HepG2 (cell line): ENCODE results near the gene RNF213. TPM values are rescaled to one million over a fixed set of nuclear protein-coding genes. Genes with fewer than 3 reads are reported as not detected.
A peak's percentile ranks its signal among the peaks of the same experiment; 100 is the strongest.

Source experiments
- DPF2 ChIP-seq: sonication (generic); formaldehyde crosslinking; IDR thresholded peaks from 2 replicates; pipeline ENCODE4 v1.4.0; 2020; ENCODE audit warnings: mild to moderate bottlenecking, low read depth, missing genetic modification reagents, borderline replicate concordance
- ETV6 ChIP-seq: sonication (generic); formaldehyde crosslinking; conservative IDR thresholded peaks from 2 replicates; pipeline ENCODE4 v1.4.0; 2020; ENCODE audit warnings: missing genetic modification reagents
- MIXL1 ChIP-seq: IDR thresholded peaks from 2 replicates; pipeline ENCODE4 v1.6.1; 2016
- NAIF1 ChIP-seq: sonication (generic); formaldehyde crosslinking; IDR thresholded peaks from 2 replicates; pipeline ENCODE4 v1.5.0; 2020; ENCODE audit warnings: mild to moderate bottlenecking, missing genetic modification reagents, borderline replicate concordance
- NFATC3 ChIP-seq: sonication (generic); formaldehyde crosslinking; IDR thresholded peaks from 2 replicates; pipeline ENCODE4 v1.5.1; 2020; ENCODE audit warnings: mild to moderate bottlenecking, missing genetic modification reagents
- NFIC ChIP-seq: IDR thresholded peaks from 2 replicates; pipeline ENCODE4 v1.6.1; 2012; ENCODE audit warnings: mild to moderate bottlenecking, low read length, inconsistent platforms
- NFYB ChIP-seq: sonication (generic); formaldehyde crosslinking; IDR thresholded peaks from 2 replicates; pipeline ENCODE4 v1.4.0; 2020; ENCODE audit warnings: missing genetic modification reagents
- PAF1 ChIP-seq: IDR thresholded peaks from 2 replicates; pipeline ENCODE4 v1.6.1; 2016; ENCODE audit warnings: missing genetic modification reagents, missing compliant biosample characterization
- RBFOX2 ChIP-seq: fragments of 200-400 bp; formaldehyde crosslinking; IDR thresholded peaks from 2 replicates; pipeline ENCODE4 v1.6.1; 2017; ENCODE audit warnings: low read depth, mild to moderate bottlenecking, low read length
- RBM22 ChIP-seq: fragments of 200-400 bp; formaldehyde crosslinking; optimal IDR thresholded peaks from 2 replicates; pipeline ENCODE3; 2017; ENCODE audit warnings: mild to moderate bottlenecking, low read length, moderate library complexity
- RBM39 ChIP-seq: fragments of 200-400 bp; formaldehyde crosslinking; IDR thresholded peaks from one replicate; pipeline ENCODE4 v1.6.1; 2018; ENCODE audit warnings: antibody characterized with exemption, mild to moderate bottlenecking, low read depth, low read length; ENCODE audit not compliant: poor library complexity, severe bottlenecking
- SP4 ChIP-seq: sonication (generic); formaldehyde crosslinking; IDR thresholded peaks from 2 replicates; pipeline ENCODE4 v1.8.1; 2023; ENCODE audit warnings: mild to moderate bottlenecking, missing genetic modification reagents
- ZFP36 ChIP-seq: fragments of 150-350 bp; IDR thresholded peaks from 2 replicates; pipeline ENCODE4 v1.6.1; 2018; ENCODE audit warnings: borderline replicate concordance, low read length, low read depth; ENCODE audit not compliant: partially characterized antibody
- ZNF44 ChIP-seq: sonication (generic); formaldehyde crosslinking; IDR thresholded peaks from 2 replicates; pipeline ENCODE4 v1.5.1; 2020; ENCODE audit warnings: mild to moderate bottlenecking, missing genetic modification reagents
- ZNF598 ChIP-seq: sonication (generic); formaldehyde crosslinking; IDR thresholded peaks from 2 replicates; pipeline ENCODE4 v1.5.1; 2020; ENCODE audit warnings: mild to moderate bottlenecking, missing genetic modification reagents, borderline replicate concordance
- ZNF607 ChIP-seq: sonication (generic); formaldehyde crosslinking; IDR thresholded peaks from 2 replicates; pipeline ENCODE4 v1.5.1; 2020; ENCODE audit warnings: missing genetic modification reagents, mild to moderate bottlenecking, borderline replicate concordance
- ZNF772 ChIP-seq: sonication (generic); formaldehyde crosslinking; IDR thresholded peaks from 2 replicates; pipeline ENCODE4 v1.5.0; 2020; ENCODE audit warnings: mild to moderate bottlenecking, missing genetic modification reagents
- ZNF841 ChIP-seq: sonication (generic); formaldehyde crosslinking; IDR thresholded peaks from 2 replicates; pipeline ENCODE4 v1.8.1; 2023; ENCODE audit warnings: missing genetic modification reagents, borderline replicate concordance
- polyA plus RNA-seq, 8 experiments: library from polyadenylated mRNA; depleted of rRNA in 3 of 8; stranded (reverse) in 7 of 8; unstranded in 1 of 8; fragments of >200 nt; fragmentation: Illumina TruSeq in 4 of 8; extraction: Trizol in 4 of 8; gene quantifications; 2 replicates each; pipeline versions ENCODE4 v1.2.1 to v1.2.3, GENCODE V29; 2011 to 2016; ENCODE audit warnings: low read depth in 4 of 8, missing spikeins in 1 of 8, mixed read lengths in 1 of 8; ENCODE audit not compliant: insufficient read depth in 1 of 8
- total RNA-seq, 5 experiments: library from RNA; depleted of rRNA; stranded (reverse); fragments of >200 nt; fragmentation: Illumina TruSeq; extraction: Trizol; gene quantifications; 2 replicates each; pipeline ENCODE4 v1.2.3, GENCODE V29; 2016; ENCODE audit warnings: low read depth in 1 of 5
- TF ChIP-seq, protein P1 (sequence below): sonication (generic); formaldehyde crosslinking; IDR thresholded peaks from 2 replicates; pipeline ENCODE4 v1.9.0; 2021; ENCODE audit warnings: missing genetic modification reagents, mild to moderate bottlenecking, borderline replicate concordance
- TF ChIP-seq, protein P2 (sequence below): sonication (generic); formaldehyde crosslinking; IDR thresholded peaks from 2 replicates; pipeline ENCODE4 v1.8.0; 2023; ENCODE audit warnings: mild to moderate bottlenecking, missing genetic modification reagents
- TF ChIP-seq, protein P3 (sequence below): sonication (generic); formaldehyde crosslinking; IDR thresholded peaks from 2 replicates; pipeline ENCODE4 v1.5.0; 2020; ENCODE audit warnings: missing genetic modification reagents, mild to moderate bottlenecking, borderline replicate concordance
- TF ChIP-seq, protein P4 (sequence below): sonication (generic); formaldehyde crosslinking; conservative IDR thresholded peaks from 2 replicates; pipeline ENCODE4 v1.4.0; 2020; ENCODE audit warnings: missing genetic modification reagents
- TF ChIP-seq, protein P5 (sequence below): sonication (generic); formaldehyde crosslinking; IDR thresholded peaks from 2 replicates; pipeline ENCODE4 v1.4.0; 2020; ENCODE audit warnings: missing genetic modification reagents; ENCODE audit errors: not compliant biosample characterization

RNF213 gene
- total and polyA plus RNA-seq, 2 of the 13 experiments (the other 11 are each of a cell fraction or from before 2014, with no cell fraction given), result 38.6 to 38.7 TPM

DNA sequence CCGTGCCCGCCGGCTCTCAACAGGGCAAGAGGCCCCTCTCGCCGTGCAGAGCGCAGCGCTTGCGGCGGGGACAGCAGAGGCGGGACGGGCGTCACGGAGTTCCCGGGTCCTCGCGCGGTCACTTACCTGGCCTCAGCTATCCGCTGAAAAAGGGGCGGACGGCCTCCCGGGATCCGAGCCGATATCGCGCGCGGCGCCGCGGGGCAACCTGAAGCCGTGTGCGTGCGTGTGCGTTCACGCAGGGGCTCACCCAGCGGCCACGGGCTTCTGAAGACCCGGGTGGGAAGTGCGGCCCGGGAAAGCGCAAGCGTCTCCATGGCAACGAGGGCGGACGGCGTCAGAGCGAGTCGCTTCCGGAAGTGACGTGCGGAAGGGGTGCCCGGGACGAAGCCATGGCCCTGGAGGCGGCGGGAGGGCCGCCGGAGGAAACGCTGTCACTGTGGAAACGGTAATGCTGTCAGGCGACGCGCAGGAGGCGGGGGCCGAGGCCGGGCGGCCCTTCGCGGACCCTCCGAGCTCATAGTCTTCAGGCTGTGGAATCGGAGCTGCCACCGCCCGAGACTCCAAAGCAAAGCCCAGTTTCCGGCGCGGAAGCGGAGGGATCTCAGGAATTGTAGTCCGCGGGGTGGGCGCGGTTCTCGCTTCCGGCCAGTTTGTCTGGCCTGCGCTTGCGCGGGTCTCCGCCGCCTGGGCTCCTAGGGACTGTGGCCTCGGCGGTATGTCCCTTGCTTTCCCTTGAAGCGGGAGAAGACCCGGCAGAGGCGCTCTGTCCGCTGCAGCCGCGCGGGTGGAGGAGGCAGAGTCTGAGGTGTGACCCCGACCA is 154.4 kb downstream of the RNF213 start, which contains the start of gene ENDOV (continued):
- TF ChIP-seq, protein P1, sequence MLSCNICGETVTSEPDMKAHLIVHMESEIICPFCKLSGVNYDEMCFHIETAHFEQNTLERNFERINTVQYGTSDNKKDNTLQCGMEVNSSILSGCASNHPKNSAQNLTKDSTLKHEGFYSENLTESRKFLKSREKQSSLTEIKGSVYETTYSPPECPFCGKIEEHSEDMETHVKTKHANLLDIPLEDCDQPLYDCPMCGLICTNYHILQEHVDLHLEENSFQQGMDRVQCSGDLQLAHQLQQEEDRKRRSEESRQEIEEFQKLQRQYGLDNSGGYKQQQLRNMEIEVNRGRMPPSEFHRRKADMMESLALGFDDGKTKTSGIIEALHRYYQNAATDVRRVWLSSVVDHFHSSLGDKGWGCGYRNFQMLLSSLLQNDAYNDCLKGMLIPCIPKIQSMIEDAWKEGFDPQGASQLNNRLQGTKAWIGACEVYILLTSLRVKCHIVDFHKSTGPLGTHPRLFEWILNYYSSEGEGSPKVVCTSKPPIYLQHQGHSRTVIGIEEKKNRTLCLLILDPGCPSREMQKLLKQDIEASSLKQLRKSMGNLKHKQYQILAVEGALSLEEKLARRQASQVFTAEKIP (CRISPR knock-in tag), result no peak
- TF ChIP-seq, protein P2, sequence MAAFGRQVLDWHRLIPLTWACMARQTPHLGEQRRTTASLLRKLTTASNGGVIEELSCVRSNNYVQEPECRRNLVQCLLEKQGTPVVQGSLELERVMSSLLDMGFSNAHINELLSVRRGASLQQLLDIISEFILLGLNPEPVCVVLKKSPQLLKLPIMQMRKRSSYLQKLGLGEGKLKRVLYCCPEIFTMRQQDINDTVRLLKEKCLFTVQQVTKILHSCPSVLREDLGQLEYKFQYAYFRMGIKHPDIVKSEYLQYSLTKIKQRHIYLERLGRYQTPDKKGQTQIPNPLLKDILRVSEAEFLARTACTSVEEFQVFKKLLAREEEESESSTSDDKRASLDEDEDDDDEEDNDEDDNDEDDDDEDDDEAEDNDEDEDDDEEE (CRISPR knock-in tag), result peak; percentile 89
- TF ChIP-seq ETV6 (CRISPR knock-in tag) (peak; percentile 84; the same call in 1 of the 2 replicates), NAIF1 (CRISPR knock-in tag) (no peak; the same call in 1 of the 2 replicates), MIXL1 (CRISPR knock-in tag) (no peak; the same call in 1 of the 2 replicates), NFATC3 (CRISPR knock-in tag) (no peak), DPF2 (CRISPR knock-in tag) (no peak), ZNF607 (CRISPR knock-in tag) (peak; percentile 83), ZNF772 (CRISPR knock-in tag) (peak; percentile 95), SP4 (CRISPR knock-in tag) (peak; percentile 91), RBM39 (peak; percentile 67), RBFOX2 (peak; percentile 96), ZNF44 (peak; percentile 95), RBM22 (no peak), ZNF598 (CRISPR knock-in tag) (peak; percentile 57; the same call in 1 of the 2 replicates), PAF1 (CRISPR knock-in tag) (no peak), ZFP36 (no peak), NFIC (no peak), NFYB (CRISPR knock-in tag) (peak; percentile 12; the same call in 1 of the 2 replicates), ZNF841 (CRISPR knock-in tag) (no peak)
- TF ChIP-seq, protein P3, sequence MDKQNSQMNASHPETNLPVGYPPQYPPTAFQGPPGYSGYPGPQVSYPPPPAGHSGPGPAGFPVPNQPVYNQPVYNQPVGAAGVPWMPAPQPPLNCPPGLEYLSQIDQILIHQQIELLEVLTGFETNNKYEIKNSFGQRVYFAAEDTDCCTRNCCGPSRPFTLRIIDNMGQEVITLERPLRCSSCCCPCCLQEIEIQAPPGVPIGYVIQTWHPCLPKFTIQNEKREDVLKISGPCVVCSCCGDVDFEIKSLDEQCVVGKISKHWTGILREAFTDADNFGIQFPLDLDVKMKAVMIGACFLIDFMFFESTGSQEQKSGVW (CRISPR knock-in tag), result no peak
- TF ChIP-seq, protein P4, sequence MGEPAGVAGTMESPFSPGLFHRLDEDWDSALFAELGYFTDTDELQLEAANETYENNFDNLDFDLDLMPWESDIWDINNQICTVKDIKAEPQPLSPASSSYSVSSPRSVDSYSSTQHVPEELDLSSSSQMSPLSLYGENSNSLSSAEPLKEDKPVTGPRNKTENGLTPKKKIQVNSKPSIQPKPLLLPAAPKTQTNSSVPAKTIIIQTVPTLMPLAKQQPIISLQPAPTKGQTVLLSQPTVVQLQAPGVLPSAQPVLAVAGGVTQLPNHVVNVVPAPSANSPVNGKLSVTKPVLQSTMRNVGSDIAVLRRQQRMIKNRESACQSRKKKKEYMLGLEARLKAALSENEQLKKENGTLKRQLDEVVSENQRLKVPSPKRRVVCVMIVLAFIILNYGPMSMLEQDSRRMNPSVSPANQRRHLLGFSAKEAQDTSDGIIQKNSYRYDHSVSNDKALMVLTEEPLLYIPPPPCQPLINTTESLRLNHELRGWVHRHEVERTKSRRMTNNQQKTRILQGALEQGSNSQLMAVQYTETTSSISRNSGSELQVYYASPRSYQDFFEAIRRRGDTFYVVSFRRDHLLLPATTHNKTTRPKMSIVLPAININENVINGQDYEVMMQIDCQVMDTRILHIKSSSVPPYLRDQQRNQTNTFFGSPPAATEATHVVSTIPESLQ (CRISPR knock-in tag), result peak; percentile 90; the same call in 1 of the 2 replicates
- TF ChIP-seq, protein P5, sequence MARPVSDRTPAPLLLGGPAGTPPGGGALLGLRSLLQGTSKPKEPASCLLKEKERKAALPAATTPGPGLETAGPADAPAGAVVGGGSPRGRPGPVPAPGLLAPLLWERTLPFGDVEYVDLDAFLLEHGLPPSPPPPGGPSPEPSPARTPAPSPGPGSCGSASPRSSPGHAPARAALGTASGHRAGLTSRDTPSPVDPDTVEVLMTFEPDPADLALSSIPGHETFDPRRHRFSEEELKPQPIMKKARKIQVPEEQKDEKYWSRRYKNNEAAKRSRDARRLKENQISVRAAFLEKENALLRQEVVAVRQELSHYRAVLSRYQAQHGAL, result peak; percentile 46
